GM12892 (cell line): Measurements from ENCODE around the gene GAS6.
A peak's percentile ranks its signal among the peaks of the same experiment; 100 is the strongest.
"Not testable (repeated sequence)": the region's sequence is repeated elsewhere in the genome, so short reads cannot be mapped to it uniquely, and the experiment has no call there.

Experiments
- DNase-seq: peaks from one replicate; pipeline ENCODE4 v3.0.0; 2011; ENCODE audit not compliant: insufficient read length
- FAIRE-seq: peaks from 2 replicates; lab custom pipeline; 2011; peaks lifted over from hg19 to GRCh38; lab: Jason Lieb, UNC
- POLR2A ChIP-seq: IDR thresholded peaks from 2 replicates; pipeline ENCODE4 v1.6.1; 2011; ENCODE audit warnings: low read depth, low read length, control low read depth
- POLR2AphosphoS5 ChIP-seq: IDR thresholded peaks from 2 replicates; pipeline ENCODE4 v1.6.1; 2011; ENCODE audit warnings: low read depth, low read length, control low read depth
- TAF1 ChIP-seq: IDR thresholded peaks from 2 replicates; pipeline ENCODE4 v1.6.1; 2011; ENCODE audit warnings: low read depth, mild to moderate bottlenecking, control low read depth, low read length, borderline replicate concordance

Gene GAS6

DNA sequence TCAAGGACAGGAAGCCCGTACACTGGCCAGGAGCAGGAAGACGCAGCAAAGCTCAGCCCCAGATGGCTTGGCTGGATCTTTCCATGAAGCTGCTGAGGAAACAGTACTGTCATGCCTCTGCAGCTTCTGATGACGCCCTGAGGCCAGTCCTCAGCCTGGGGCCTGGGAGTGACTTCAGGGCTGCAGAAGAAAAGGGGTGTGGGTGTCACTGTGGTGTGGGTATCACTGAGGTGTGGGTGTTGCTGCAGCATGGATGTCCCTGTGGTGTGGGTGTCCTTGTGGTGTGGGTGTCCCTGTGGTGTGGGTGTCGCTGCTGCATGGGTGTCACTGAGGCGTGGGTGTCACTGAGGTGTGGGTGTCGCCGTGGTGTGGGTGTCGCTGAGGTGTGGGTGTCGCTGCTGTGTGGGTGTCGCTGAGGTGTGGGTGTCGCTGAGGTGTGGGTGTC is 12.0 kb upstream of the GAS6 start:
- TF ChIP-seq POLR2AphosphoS5 (no peak), POLR2A (no peak), TAF1 (no peak)
- DNase-seq (no peak), FAIRE-seq (no peak)

DNA sequence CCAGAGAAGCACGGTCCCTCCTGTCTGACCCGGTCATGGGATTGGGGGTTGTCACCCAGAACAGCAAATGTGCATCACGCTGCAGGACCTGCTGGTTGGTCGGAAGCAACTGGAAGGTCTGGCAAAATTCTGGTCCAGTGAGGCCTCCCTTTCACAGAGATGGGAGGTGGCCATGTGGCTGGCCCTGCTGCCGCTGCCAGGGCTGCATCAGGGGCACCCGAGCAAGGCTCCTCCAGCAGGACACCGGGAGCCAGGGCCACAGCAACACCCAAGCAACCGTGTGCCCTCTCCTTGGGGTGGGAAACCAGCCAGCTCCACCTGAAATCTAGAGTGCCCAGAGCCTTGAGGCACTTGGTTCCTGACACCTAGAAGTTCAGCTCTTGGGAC is 11.5 kb upstream of the GAS6 start:
- FAIRE-seq (no peak), DNase-seq (no peak)
- no peak for TF ChIP-seq TAF1
- no peak for TF ChIP-seq POLR2A
- TF ChIP-seq POLR2AphosphoS5, result no peak

DNA sequence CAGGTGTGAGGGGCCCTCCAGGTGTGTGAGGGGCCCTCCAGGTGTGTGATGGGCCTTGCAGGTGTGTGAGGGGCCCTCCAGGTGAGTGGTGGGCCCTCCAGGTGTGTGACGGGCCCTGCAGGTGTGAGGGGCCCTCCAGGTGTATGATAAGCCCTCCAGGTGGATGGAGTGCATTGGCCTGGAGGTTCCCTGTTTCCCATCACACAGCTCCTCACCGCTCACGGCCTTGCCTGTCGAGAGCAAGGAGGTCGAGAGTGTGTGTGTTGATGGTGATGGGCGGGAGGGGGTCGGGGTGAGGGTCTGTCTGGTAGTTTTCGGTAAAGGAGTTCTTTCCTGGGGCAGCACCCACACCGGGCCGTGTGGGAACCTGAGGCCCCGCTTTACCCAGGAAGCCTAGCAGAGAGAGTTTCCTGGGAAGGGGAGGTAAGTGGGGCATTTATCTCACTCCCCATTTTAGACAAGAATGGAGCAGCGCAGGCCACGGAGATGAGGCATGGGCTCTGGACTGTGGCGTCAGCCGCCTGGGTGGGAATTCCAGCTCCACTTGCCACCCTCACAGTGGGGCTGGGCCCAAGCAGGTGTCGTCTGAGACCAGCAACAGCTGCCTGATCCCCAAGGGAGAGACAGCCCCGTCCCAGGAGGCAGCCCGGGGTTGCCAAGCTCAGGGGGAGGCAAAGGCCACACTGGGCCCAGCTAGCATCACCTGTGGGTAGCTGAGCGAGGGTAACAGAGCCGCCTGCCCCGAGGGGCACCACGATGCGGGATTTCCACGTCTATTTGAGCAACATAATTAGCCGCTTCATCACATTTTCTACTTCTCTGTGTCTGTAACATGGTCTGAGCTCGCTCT is 10.9 kb upstream of the GAS6 start:
- FAIRE-seq, result no peak
- no peak for DNase-seq
- TF ChIP-seq TAF1 (no peak), POLR2AphosphoS5 (no peak), POLR2A (no peak)

DNA sequence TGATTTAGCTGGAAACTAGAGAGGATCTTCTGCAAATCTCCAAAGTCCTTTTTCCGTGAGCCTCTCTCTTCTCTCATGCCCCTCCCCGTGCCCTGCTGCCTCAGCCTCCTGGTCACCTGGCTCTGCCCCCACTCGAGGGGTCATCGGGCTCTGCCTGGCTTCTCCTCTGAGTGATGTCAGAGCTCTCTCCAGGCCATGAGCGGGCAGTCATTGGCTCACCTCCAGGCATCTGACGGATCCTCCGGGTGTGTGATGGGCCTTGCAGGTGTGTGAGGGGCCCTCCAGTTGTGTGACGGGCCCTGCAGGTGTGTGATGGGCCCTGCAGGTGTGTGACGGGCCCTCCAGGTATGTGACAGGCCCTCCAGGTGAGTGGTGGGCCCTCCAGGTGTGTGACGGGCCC is 10.3 kb upstream of the GAS6 start:
- DNase-seq (no peak), FAIRE-seq (no peak)
- no peak for TF ChIP-seq POLR2A
- TF ChIP-seq POLR2AphosphoS5, result no peak
- TF ChIP-seq TAF1, result no peak

DNA sequence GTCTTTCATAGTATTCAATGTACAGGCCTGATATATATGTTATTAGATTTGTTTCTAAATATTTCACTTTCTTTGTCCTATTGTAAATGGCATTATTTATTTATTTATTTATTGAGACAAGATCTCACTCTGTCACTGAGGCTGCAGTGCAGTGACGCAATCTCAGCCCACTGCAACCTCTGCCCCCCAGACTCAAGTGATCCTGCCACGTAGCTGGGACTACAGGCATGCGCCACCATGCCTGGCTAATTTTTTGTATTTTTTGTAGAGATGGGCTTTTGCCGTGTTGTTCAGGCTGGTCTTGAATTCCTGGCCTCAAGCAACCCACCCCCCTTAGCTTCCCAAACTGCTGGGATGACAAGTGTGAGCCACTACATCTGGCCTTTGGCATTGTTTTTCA is 5.4 kb upstream of the GAS6 start:
- no peak for DNase-seq
- no peak for FAIRE-seq
- TF ChIP-seq POLR2A (no peak), POLR2AphosphoS5 (no peak), TAF1 (no peak)

DNA sequence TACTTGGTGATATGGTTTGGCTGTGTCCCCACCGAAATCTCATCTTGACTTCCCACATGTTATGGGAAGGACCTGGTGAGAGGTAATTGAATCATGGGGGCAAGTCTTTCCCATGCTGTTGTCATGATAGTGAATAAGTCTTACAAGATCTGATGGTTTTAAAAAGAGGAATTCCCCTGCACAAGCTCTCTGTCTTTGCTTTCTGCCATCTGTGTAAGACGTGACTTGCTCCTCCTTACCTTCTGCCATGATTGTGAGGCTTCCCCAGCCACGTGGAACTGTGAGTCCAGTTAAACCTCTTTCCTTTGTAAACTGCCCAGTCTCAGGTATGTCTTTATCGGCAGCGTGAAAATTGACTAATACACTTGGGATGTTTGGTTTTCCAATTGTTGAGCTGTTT is 4.0 kb upstream of the GAS6 start:
- not testable (repeated sequence) for FAIRE-seq, DNase-seq

DNA sequence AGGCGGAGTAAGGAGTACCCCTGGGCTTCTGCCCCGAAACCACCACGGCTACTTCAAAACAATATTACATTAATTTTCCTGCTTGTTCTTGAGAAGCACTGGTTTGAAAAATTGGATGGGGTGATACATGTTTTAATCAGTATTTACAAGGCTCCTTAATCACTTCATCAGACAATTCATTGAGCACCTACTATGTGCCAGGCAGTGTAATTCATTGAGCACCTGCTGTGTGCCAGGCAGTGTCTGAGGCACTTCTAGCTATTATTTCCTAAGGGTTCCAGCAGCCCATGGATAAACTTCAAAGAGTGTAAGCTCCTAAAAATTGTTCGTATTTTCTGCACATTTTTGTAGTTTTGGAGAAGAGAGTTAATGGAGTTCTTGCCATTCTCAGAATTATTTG is 1.6 kb upstream of the GAS6 start:
- no peak for FAIRE-seq
- TF ChIP-seq TAF1, result no peak
- TF ChIP-seq POLR2AphosphoS5, result no peak
- TF ChIP-seq POLR2A, result no peak

DNA sequence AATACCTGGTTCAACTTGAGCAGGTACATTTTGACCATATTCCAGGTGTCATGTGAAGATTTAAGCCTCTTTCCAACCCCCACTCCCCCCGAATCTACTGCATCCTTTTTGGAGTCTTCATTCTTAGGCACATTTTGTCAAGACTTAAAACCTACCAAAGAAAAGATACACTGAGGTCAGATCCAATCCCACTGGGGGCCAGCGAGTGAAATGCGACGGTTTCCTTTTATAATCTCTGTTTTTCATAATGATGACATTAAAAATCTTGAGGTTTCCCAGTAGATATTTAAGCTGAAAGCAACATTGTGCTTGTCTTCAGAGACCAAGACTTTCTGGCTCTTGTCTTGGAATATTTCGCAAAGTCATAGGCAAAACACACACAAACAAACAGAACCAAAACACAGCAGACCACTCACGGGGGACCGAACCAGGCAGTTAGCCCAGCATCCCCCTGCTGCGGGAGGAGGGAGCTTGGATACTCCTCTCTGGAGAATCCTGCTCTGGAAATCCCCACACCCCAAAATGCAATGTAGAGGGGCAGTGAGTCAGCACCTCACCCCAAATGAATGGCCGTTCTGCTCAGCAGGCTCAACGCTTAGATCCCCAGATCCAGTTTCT is 506 bp upstream of the GAS6 start:
- FAIRE-seq (no peak), DNase-seq (no peak)
- TF ChIP-seq TAF1 (no peak), POLR2AphosphoS5 (no peak), POLR2A (no peak)

More for the DNA sequence above, 1.6 kb upstream of the GAS6 start:
- DNase-seq, result no peak

DNA sequence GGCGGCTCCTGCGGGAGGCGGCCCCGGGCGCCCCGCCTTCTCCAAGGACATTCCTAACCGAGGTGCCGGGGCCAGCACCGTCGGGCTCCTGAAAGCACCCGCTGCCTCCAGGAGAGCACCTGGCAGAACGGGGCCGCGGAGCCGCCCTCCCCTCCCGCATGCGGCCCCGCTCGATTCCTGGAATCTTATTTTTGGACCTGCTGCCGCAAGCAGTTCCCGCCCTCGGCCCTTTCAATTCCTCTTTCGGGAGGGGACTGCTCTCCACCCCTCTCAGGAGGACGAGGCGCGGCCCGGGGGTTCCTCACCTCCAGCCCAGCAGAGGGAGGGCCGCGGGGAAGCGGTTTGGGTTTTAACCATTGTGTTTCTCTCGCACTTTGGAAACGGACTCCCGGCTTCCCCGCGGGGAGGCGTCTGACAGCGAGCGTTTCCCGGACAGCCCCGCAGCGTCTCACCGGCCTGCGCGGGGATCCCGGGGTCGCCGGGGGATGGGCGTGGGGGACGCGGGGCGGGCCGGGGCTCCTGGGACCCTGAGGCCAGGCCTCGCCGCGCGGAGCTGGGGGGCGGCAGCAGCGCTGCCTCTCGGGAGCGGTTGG is 849 bp downstream of the GAS6 start:
- DNase-seq (peak; percentile 67), FAIRE-seq (no peak)
- TF ChIP-seq POLR2A (no peak), POLR2AphosphoS5 (no peak), TAF1 (no peak)

DNA sequence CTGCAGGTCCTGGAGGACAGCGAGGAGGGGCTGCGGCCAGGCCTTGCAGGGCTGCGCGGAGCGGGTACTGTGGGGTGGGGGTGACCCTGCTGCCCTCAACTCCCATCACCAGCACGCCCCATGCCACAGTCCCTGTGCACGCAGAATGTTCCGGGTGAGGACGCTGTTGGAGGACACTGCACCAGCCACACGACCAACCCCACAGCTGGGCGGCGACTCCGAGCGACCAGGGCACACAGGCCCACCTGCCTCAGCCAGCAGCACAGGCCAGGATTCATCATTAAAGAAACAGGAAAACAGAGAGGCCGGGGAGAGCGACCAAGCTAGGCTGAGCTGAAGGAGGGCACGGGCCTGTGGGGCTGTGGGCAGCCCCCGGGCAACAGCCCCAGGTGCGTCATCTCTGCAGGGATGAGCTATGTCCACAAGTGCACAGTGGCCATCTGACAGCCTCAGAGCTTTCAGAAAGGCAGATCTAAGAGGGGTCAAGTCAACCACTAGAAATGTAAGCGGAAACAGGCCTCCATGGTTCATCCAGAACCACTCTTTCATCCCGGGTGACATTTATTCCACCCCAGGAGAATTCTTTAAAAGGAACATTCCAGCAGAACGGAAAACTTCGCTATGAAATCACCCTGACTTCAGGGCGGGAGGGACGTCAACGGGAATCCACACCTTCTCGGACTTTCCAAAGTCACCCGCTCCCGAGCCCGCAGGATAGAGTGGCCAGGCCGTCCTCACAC is 1.5 kb downstream of the GAS6 start:
- DNase-seq (no peak), FAIRE-seq (no peak)
- no peak for TF ChIP-seq POLR2AphosphoS5
- TF ChIP-seq TAF1, result no peak
- no peak for TF ChIP-seq POLR2A

DNA sequence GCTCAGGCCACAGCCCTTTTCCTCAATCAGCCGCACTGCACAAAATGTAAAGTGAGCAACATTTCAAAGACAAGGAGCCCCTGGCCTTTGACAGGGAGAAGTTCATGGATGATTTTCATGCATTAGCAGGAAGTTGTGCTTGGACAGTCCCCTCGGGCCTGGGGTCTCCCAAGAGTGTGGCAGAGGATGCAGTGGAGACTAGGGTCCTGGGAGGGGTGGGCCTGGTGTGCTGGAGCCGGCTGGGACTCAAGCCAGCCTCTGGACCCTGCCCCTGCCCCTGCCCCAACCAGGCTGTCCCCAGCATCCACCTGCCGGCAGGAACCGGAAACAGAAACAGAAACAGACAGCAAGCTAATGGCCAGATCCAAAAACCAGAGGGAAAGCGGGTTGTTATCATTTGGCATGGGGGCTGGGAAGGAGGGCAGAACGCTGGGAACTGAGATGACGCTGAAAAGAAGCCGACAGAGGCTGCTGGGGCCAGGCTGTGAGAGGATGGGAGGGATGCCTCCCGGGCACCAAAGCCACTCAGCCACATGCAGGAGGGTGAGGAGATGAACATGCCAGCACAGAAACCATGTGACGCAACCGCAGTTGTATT is 2.3 kb downstream of the GAS6 start:
- FAIRE-seq (no peak), DNase-seq (peak; percentile 20)

More for the DNA sequence above, 2.3 kb downstream of the GAS6 start:
- no peak for TF ChIP-seq TAF1
- TF ChIP-seq POLR2AphosphoS5, result no peak
- no peak for TF ChIP-seq POLR2A
